ENCODE results near the gene DENR.

DENR gene

DNA sequence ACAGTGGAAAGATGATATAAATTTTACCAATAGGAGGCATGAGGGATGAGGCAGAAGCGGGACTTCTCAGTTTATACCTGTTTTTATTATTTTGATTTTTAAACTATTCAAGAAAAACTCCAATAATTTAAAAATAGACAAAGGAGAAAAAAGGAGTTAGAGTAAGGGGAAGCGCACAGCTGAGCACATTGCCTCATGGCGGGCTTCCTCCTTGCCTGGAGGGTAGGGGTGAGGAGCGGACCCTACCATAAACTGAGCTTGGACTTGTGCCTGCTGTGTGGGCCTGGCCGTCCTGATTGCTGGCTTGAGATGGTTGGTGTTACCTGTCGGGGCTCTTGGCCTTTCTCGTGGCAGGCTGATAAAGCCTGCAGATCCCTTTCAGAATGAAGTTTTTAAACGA, 67.5 kb downstream of the DENR start:
- no peak for DNase-seq (ENCODE audit: low spot score)

Measured in putamen (tissue), 1 donor.